ENCODE results near the gene NOTCH2.

DNA sequence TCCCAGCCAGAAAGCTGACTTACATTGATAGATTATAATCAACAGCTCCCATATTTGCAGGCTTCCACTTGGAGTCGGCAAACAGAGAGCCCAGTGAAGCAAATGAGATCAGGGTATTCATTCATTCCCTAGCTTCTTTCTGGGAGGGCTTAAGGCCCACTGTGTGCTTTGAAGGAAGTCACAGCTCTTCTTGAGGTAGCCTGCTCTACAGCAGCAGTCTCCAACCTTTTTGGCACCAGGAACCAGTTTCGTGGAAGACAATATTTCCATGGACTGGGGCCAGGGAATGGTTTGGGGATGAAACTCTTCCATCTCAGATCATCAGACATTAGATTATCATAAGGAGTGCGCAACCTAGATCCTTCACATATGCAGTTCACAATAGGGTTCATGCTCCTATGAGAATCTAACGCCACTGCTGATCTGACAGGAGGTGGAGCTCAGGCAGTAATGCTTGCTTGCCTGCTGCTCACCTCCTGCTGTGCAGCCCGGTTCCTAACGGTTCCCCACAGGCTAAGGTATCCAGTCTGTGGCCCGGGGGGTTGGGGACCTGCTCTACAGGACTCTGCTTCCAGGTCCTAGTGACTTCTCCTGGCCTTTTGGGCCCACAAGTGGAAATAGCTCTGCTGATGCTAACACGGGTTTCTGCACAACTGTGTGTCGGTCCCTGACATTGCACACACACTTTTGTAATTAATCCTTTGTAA, 159.4 kb downstream of the NOTCH2 start:
- TF ChIP-seq CTCF (IDR thresholded peaks at IDR 0.05), result no peak
- TF ChIP-seq POLR2A (IDR thresholded peaks at IDR 0.05), result no peak
